BE2C (cell line): ENCODE data around the gene HASPIN.

ENCODE experiments used
- DNase-seq: peaks from one replicate; pipeline ENCODE4 v3.0.0-alpha.2; 2020
- H3K27me3 ChIP-seq: fragments of 250-450 bp; sonication (Bioruptor Pico); 2 replicates; pipeline ENCODE4 v1.5.1; 2020; ENCODE audit warnings: mild to moderate bottlenecking
- H3K36me3 ChIP-seq: fragments of 250-450 bp; sonication (Bioruptor Pico); 2 replicates; pipeline ENCODE4 v1.5.1; 2020; ENCODE audit warnings: mild to moderate bottlenecking
- H3K4me1 ChIP-seq: fragments of 250-450 bp; sonication (Bioruptor Pico); 2 replicates; pipeline ENCODE4 v1.5.1; 2020
- H3K4me3 ChIP-seq: 2 replicates; pipeline ENCODE4 v1.5.1; 2011; ENCODE audit warnings: low read depth, low read length
- H3K9me3 ChIP-seq: fragments of 250-450 bp; sonication (Bioruptor Pico); 2 replicates; pipeline ENCODE4 v1.5.1; 2020
- CTCF ChIP-seq: IDR thresholded peaks from 2 replicates; pipeline ENCODE4 v1.5.1; 2012; ENCODE audit warnings: mild to moderate bottlenecking, low read depth, low read length

The HASPIN gene

GRCh38 chr17:3755335-3756030, 31.8 kb downstream of the HASPIN start:
- no peak for TF ChIP-seq CTCF
- Histone ChIP-seq H3K4me3 (no peak overlapping the region), H3K9me3 (no peaks in the 10 kb centered on the region), H3K4me1 (no peaks in the 10 kb centered on the region), H3K36me3 (no peaks in the 10 kb centered on the region), H3K27me3 (no peaks in the 10 kb centered on the region)
- no peak for DNase-seq

GRCh38 chr17:3759597-3760216, 36.0 kb downstream of the HASPIN start:
- H3K4me3 ChIP-seq: no peak overlapping the region
- H3K9me3 ChIP-seq: no peaks in the 10 kb centered on the region
- TF ChIP-seq CTCF: no peak
- no peaks in the 10 kb centered on the region for H3K36me3 ChIP-seq
- no peaks in the 10 kb centered on the region for H3K27me3 ChIP-seq
- no peaks in the 10 kb centered on the region for H3K4me1 ChIP-seq
- DNase-seq: no peak

- Histone ChIP-seq H3K4me1 (no peaks in the 10 kb centered on the region), H3K27me3 (no peaks in the 10 kb centered on the region), H3K4me3 (no peak overlapping the region), H3K9me3 (no peaks in the 10 kb centered on the region), H3K36me3 (no peaks in the 10 kb centered on the region)
- no peak for TF ChIP-seq CTCF
- DNase-seq: no peak
Observed at GRCh38 chr17:3761036-3761917, 37.6 kb downstream of the HASPIN start.

GRCh38 chr17:3761918-3762380, 38.2 kb downstream of the HASPIN start:
- no peaks in the 10 kb centered on the region for H3K4me1 ChIP-seq
- TF ChIP-seq CTCF: no peak
- DNase-seq: no peak
- H3K36me3 ChIP-seq: no peaks in the 10 kb centered on the region
- no peaks in the 10 kb centered on the region for H3K27me3 ChIP-seq
- H3K4me3 ChIP-seq: no peak overlapping the region
- no peaks in the 10 kb centered on the region for H3K9me3 ChIP-seq

- TF ChIP-seq CTCF: no peak
- DNase-seq: no peak
- H3K36me3 ChIP-seq: no peaks in the 10 kb centered on the region
- no peak overlapping the region for H3K4me3 ChIP-seq
- no peaks in the 10 kb centered on the region for H3K9me3 ChIP-seq
- no peaks in the 10 kb centered on the region for H3K27me3 ChIP-seq
- H3K4me1 ChIP-seq: no peaks in the 10 kb centered on the region
Observed at GRCh38 chr17:3762922-3763776, 39.4 kb downstream of the HASPIN start.
